ENCODE results near the gene NRCAM. TPM values are rescaled to one million over a fixed set of nuclear protein-coding genes. Genes with fewer than 3 reads are reported as not detected.

Gene NRCAM
- total RNA-seq, 1 experiment from 2014 or later: 45.7 TPM

GRCh38 chr7:108114117-108114841, 342.0 kb downstream of the NRCAM start:
- intact Hi-C loops (cut with micrococcal nuclease; ENCODE audit: unreplicated experiment): loop anchor here (1.0 to 5.0 kb wide), 2 partner anchors 33 to 383 kb away; no protein-coding TSS in a partner anchor
- no peaks in the 10 kb centered on the region for H3K27me3 ChIP-seq (replicated peaks; ENCODE audit: insufficient read depth, low read depth, low read length, poor library complexity)
- H3K9me3 ChIP-seq (ENCODE audit: low read depth, low read length, poor library complexity, severe bottlenecking): no peaks in the 10 kb centered on the region
- POLR2A ChIA-PET (ENCODE audit: low non-redundant PET): no interaction called here
- H3K4me3 ChIP-seq (ENCODE audit: low read depth, low read length, poor library complexity, severe bottlenecking): no peak overlapping the region
- CTCF ChIA-PET: interaction anchor here (0.6 kb wide), 1 partner anchor 32 kb away, joined by 3 read pairs; no protein-coding TSS in a partner anchor
- TF ChIP-seq CTCF (conservative IDR thresholded peaks at IDR 0.05; ENCODE audit: low read depth, low read length) (peak; percentile 75), EZH2 (IDR thresholded peaks at IDR 0.05; ENCODE audit: borderline replicate concordance, low read depth, low read length, poor library complexity, severe bottlenecking) (no peak)
- DNase-seq (ENCODE audit: low spot score): peak; percentile 25
- BruUV-seq (replicated peaks): no TSS peak
- no peaks in the 10 kb centered on the region for H3K4me1 ChIP-seq (ENCODE audit: insufficient read depth, low read length, poor library complexity, severe bottlenecking)
- no peak overlapping the region for H3K27ac ChIP-seq (ENCODE audit: low read depth, low read length, poor library complexity, severe bottlenecking)
- no peaks in the 10 kb centered on the region for H3K36me3 ChIP-seq (ENCODE audit: insufficient read depth, low read length, poor library complexity, severe bottlenecking)

GRCh38 chr7:108112683-108113082, 343.6 kb downstream of the NRCAM start:
- Histone ChIP-seq H3K27me3 (replicated peaks; ENCODE audit: insufficient read depth, low read depth, low read length, poor library complexity) (no peaks in the 10 kb centered on the region), H3K27ac (ENCODE audit: low read depth, low read length, poor library complexity, severe bottlenecking) (no peak overlapping the region), H3K4me1 (ENCODE audit: insufficient read depth, low read length, poor library complexity, severe bottlenecking) (no peaks in the 10 kb centered on the region), H3K4me3 (ENCODE audit: low read depth, low read length, poor library complexity, severe bottlenecking) (no peak overlapping the region), H3K9me3 (ENCODE audit: low read depth, low read length, poor library complexity, severe bottlenecking) (no peaks in the 10 kb centered on the region), H3K36me3 (ENCODE audit: insufficient read depth, low read length, poor library complexity, severe bottlenecking) (no peaks in the 10 kb centered on the region)
- no peak for DNase-seq (ENCODE audit: low spot score)
- TF ChIP-seq CTCF (conservative IDR thresholded peaks at IDR 0.05; ENCODE audit: low read depth, low read length) (no peak), EZH2 (IDR thresholded peaks at IDR 0.05; ENCODE audit: borderline replicate concordance, low read depth, low read length, poor library complexity, severe bottlenecking) (no peak)
- ChIA-PET CTCF (no interaction called here), POLR2A (ENCODE audit: low non-redundant PET) (no interaction called here)
- BruUV-seq (replicated peaks): no TSS peak
- intact Hi-C loops (cut with micrococcal nuclease; ENCODE audit: unreplicated experiment): loop anchor here (5.0 kb wide), 1 partner anchor 35 kb away; no protein-coding TSS in a partner anchor

- CTCF ChIA-PET: interaction anchor here (0.6 kb wide), 1 partner anchor 38 kb away, joined by 3 read pairs; no protein-coding TSS in a partner anchor
- BruUV-seq (replicated peaks): no TSS peak
- DNase-seq (ENCODE audit: low spot score): peak; percentile 52
- POLR2A ChIA-PET (ENCODE audit: low non-redundant PET): no interaction called here
- Histone ChIP-seq H3K27ac (ENCODE audit: low read depth, low read length, poor library complexity, severe bottlenecking) (no peak overlapping the region), H3K4me1 (ENCODE audit: insufficient read depth, low read length, poor library complexity, severe bottlenecking) (no peaks in the 10 kb centered on the region), H3K9me3 (ENCODE audit: low read depth, low read length, poor library complexity, severe bottlenecking) (no peaks in the 10 kb centered on the region), H3K27me3 (replicated peaks; ENCODE audit: insufficient read depth, low read depth, low read length, poor library complexity) (no peaks in the 10 kb centered on the region), H3K4me3 (ENCODE audit: low read depth, low read length, poor library complexity, severe bottlenecking) (no peak overlapping the region), H3K36me3 (ENCODE audit: insufficient read depth, low read length, poor library complexity, severe bottlenecking) (no peaks in the 10 kb centered on the region)
- intact Hi-C loops (cut with micrococcal nuclease; ENCODE audit: unreplicated experiment): no loop called here
- TF ChIP-seq CTCF (conservative IDR thresholded peaks at IDR 0.05; ENCODE audit: low read depth, low read length) (peak; percentile 67), EZH2 (IDR thresholded peaks at IDR 0.05; ENCODE audit: borderline replicate concordance, low read depth, low read length, poor library complexity, severe bottlenecking) (no peak)
These were observed 346.9 kb downstream of the NRCAM start for GRCh38 chr7:108109221-108109908.

Measured in A673 (cell line).